Endothelial cell of umbilical vein (primary cell): Measurements from ENCODE around the gene MST1. TPM values are rescaled to one million over a fixed set of nuclear protein-coding genes. Genes with fewer than 3 reads are reported as not detected.
"Not testable (repeated sequence)": the region's sequence is repeated elsewhere in the genome, so short reads cannot be mapped to it uniquely, and the experiment has no call there.

Experiments
- BruUV-seq: library from RNA; stranded (reverse); fragments of 400-500 nt; replicated peaks from 2 replicates; lab custom pipeline; 2021; lab: Mats Ljungman, UMichigan
- CTCF ChIA-PET: fragments of 300-600, 350-600 bp; sonication (Branson Sonifier 250); formaldehyde crosslinking; loops from one replicate; lab custom pipeline; 2021; ENCODE audit warnings: antibody characterized with exemption, inconsistent platforms; lab: Charles Lee
- POLR2A ChIA-PET: fragments of 300-600, 350-600 bp; sonication (Branson Sonifier 250); formaldehyde crosslinking; loops from one replicate; lab custom pipeline; 2021; ENCODE audit warnings: antibody characterized with exemption, inconsistent platforms; lab: Charles Lee
- DNase-seq: peaks from one replicate; pipeline ENCODE4 v3.0.0-alpha.2; 2011; ENCODE audit warnings: low read depth, low spot score
- FAIRE-seq: peaks from 2 replicates; lab custom pipeline; 2011; peaks lifted over from hg19 to GRCh38; lab: Jason Lieb, UNC
- H2AFZ ChIP-seq: 2 replicates; pipeline ENCODE4 v1.6.0; 2012; ENCODE audit warnings: low read depth, low read length, control low read depth, inconsistent platforms
- H3K27ac ChIP-seq: 2 replicates; pipeline ENCODE4 v1.5.1; 2011; ENCODE audit warnings: low read depth, mild to moderate bottlenecking, control low read depth, low read length, moderate library complexity; ENCODE audit not compliant: insufficient read depth
- H3K27me3 ChIP-seq, 2 experiments: 2 replicates each; pipeline versions ENCODE4 v1.6.0 to v1.6.1; 2011; ENCODE audit warnings: low read length in 2 of 2, mixed read lengths in 1 of 2; ENCODE audit not compliant: control insufficient read depth in 2 of 2, insufficient read depth in 2 of 2
- H3K36me3 ChIP-seq, 2 experiments: 2 replicates in 1 of 2; 3 replicates in 1 of 2; pipeline ENCODE4 v1.5.1; 2011; ENCODE audit warnings: low read length in 2 of 2, mild to moderate bottlenecking in 1 of 2, moderate library complexity in 1 of 2; ENCODE audit not compliant: control insufficient read depth in 2 of 2, insufficient read depth in 2 of 2; ENCODE audit errors: extremely low read depth in 1 of 2
- H3K4me1 ChIP-seq: 3 replicates; pipeline ENCODE4 v1.5.1; 2011; ENCODE audit warnings: mild to moderate bottlenecking, low read length; ENCODE audit not compliant: control insufficient read depth, insufficient read depth; ENCODE audit errors: extremely low read depth
- H3K4me2 ChIP-seq: 2 replicates; pipeline ENCODE4 v1.6.1; 2011; ENCODE audit warnings: low read length, control low read depth, mixed read lengths; ENCODE audit not compliant: insufficient read depth
- H3K4me3 ChIP-seq, 3 experiments: fragments of 200-600 bp in 1 of 3; sonication (generic), shearing (Covaris generic) in 1 of 3; replicated peaks in 1 of 3; 2 replicates each; pipeline ENCODE4 v1.5.1; 2011 to 2016; ENCODE audit warnings: control low read depth in 3 of 3, low read length in 3 of 3, mild to moderate bottlenecking in 2 of 3, inconsistent platforms in 1 of 3, low read depth in 1 of 3, moderate library complexity in 1 of 3; ENCODE audit not compliant: insufficient read depth in 1 of 3
- H3K79me2 ChIP-seq: 2 replicates; pipeline ENCODE4 v1.6.0; 2012; ENCODE audit warnings: low read length, inconsistent platforms; ENCODE audit not compliant: control insufficient read depth, insufficient read depth
- H3K9ac ChIP-seq: replicated peaks from 2 replicates; pipeline ENCODE3; 2011; ENCODE audit warnings: low read length, control low read depth; ENCODE audit not compliant: insufficient read depth; ENCODE audit errors: extremely low read depth
- H3K9me1 ChIP-seq: replicated peaks from 3 replicates; pipeline ENCODE4 v1.6.0; 2011; ENCODE audit warnings: mild to moderate bottlenecking, low read length; ENCODE audit not compliant: control insufficient read depth, insufficient read depth; ENCODE audit errors: extremely low read depth
- H3K9me3 ChIP-seq: replicated peaks from 2 replicates; pipeline ENCODE4 v1.5.1; 2012; ENCODE audit warnings: low read length, inconsistent platforms; ENCODE audit not compliant: control insufficient read depth, insufficient read depth
- H4K20me1 ChIP-seq: replicated peaks from 2 replicates; pipeline ENCODE3; 2011; ENCODE audit warnings: mild to moderate bottlenecking, low read length; ENCODE audit not compliant: control insufficient read depth, insufficient read depth; ENCODE audit errors: extremely low read depth
- EZH2 ChIP-seq: IDR thresholded peaks from 2 replicates; pipeline ENCODE4 v1.6.1; 2012; ENCODE audit warnings: borderline replicate concordance, low read depth, mild to moderate bottlenecking, moderate library complexity, low read length, inconsistent platforms; ENCODE audit not compliant: severe bottlenecking
- dilution Hi-C: fragments of 300-500 bp; cut with MboI; formaldehyde crosslinking; loops from one replicate; pipeline ENCODE4 v1.15.0; 2019; ENCODE audit warnings: low sequenced_read_pairs; ENCODE audit not compliant: extremely low pct_ligation_motif_present
- intact Hi-C: fragments of 100-400 bp; cut with micrococcal nuclease; formaldehyde crosslinking; loops from one replicate; pipeline ENCODE4 v1.10.0; 2022
- polyA plus RNA-seq, 4 experiments: library from polyadenylated mRNA; depleted of rRNA in 3 of 4; stranded (reverse) in 3 of 4; unstranded in 1 of 4; fragments of >200 nt; gene quantifications; 2 replicates each; pipeline versions ENCODE4 v1.2.1 to v1.2.3, GENCODE V29; 2011 to 2012; ENCODE audit warnings: missing spikeins in 1 of 4
- total RNA-seq: library from RNA; stranded (reverse); gene quantifications from 2 replicates; pipeline ENCODE4 v1.2.3, GENCODE V29; 2021

The MST1 gene
- total and polyA plus RNA-seq, 2 donors (not counting 3 experiments of a cell fraction or from before 2014, with no cell fraction given) = 6.1 to 17.5 TPM

- BruUV-seq, intact Hi-C loops, dilution Hi-C loops, H3K27ac ChIP-seq, H4K20me1 ChIP-seq, H3K36me3 ChIP-seq, H3K27me3 ChIP-seq, POLR2A ChIA-PET, H2AFZ ChIP-seq, H3K9me3 ChIP-seq, H3K4me1 ChIP-seq, DNase-seq, H3K9me1 ChIP-seq, H3K4me2 ChIP-seq, H3K9ac ChIP-seq, CTCF ChIA-PET, H3K79me2 ChIP-seq: not testable (repeated sequence)
- FAIRE-seq = peak; percentile 37
- peak; percentile 36 for TF ChIP-seq EZH2
- H3K4me3 ChIP-seq = peak overlapping the region in 1 of 3 experiments; percentile 33
Measured at GRCh38 chr3:49686346-49686745, 2.9 kb downstream of the MST1 start.

- H3K4me1 ChIP-seq, H3K4me3 ChIP-seq, H3K9ac ChIP-seq, BruUV-seq, H3K36me3 ChIP-seq, H3K27ac ChIP-seq, H2AFZ ChIP-seq, H3K9me3 ChIP-seq, DNase-seq, H3K79me2 ChIP-seq, H3K27me3 ChIP-seq, H3K4me2 ChIP-seq, POLR2A ChIA-PET, CTCF ChIA-PET, intact Hi-C loops, H3K9me1 ChIP-seq, H4K20me1 ChIP-seq, dilution Hi-C loops: not testable (repeated sequence)
- peak; percentile 79 for FAIRE-seq
Measured at GRCh38 chr3:49685846-49686245, 3.4 kb downstream of the MST1 start.

GRCh38 chr3:49685103-49685502 is 4.2 kb downstream of the MST1 start:
- peaks cover 0 to 11% of the 10 kb centered on the region in 2 experiments for H3K36me3 ChIP-seq
- intact Hi-C loops, H3K79me2 ChIP-seq, H3K9me3 ChIP-seq, H3K4me2 ChIP-seq, H3K27me3 ChIP-seq, dilution Hi-C loops, H3K9ac ChIP-seq, H4K20me1 ChIP-seq, H3K9me1 ChIP-seq, CTCF ChIA-PET, DNase-seq, H2AFZ ChIP-seq, FAIRE-seq, H3K4me1 ChIP-seq, H3K4me3 ChIP-seq, H3K27ac ChIP-seq, POLR2A ChIA-PET, BruUV-seq: not testable (repeated sequence)

- H3K9me1 ChIP-seq, CTCF ChIA-PET, POLR2A ChIA-PET, H3K4me1 ChIP-seq, H3K4me3 ChIP-seq, H2AFZ ChIP-seq, H3K79me2 ChIP-seq, H3K4me2 ChIP-seq, H3K9ac ChIP-seq, H3K9me3 ChIP-seq, DNase-seq, H4K20me1 ChIP-seq, H3K27me3 ChIP-seq, H3K27ac ChIP-seq, intact Hi-C loops, FAIRE-seq, dilution Hi-C loops, BruUV-seq: not testable (repeated sequence)
- H3K36me3 ChIP-seq = peaks cover 0 to 13% of the 10 kb centered on the region in 2 experiments
Measured at GRCh38 chr3:49684453-49684852, 4.8 kb downstream of the MST1 start.
